ENCODE results near the gene RAF1. TPM values are rescaled to one million over a fixed set of nuclear protein-coding genes. Genes with fewer than 3 reads are reported as not detected.

The RAF1 gene
- total and polyA plus RNA-seq, 2 donors (not counting 1 experiment from before 2014, with no cell fraction given), result 84.3 to 126 TPM

DNA sequence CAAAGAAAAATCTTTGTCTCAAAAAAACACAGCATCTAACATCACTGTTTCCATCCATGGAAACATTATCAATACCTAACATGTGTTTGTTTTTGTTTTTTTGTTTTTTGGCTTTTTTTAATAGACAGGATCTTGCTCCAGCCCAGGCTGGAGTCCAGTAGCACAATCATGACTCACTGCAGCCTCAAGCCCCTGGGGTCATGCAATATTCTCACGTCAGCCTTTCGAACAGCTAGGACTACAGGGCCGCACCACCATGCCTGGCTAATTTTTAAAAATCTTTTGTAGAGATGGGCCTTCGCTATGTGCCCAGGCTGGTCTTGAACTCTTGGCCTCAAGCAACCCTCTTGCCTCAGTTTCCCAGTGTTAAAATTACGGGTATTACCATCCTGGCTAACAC lies 52.8 kb downstream of the RAF1 start:
- Histone ChIP-seq H4K20me1 (ENCODE audit: control insufficient read depth, insufficient read depth, low read length, poor library complexity, severe bottlenecking) (peaks cover 57% of the 10 kb centered on the region), H3K4me1 (ENCODE audit: control insufficient read depth in 2 of 2, insufficient read depth in 2 of 2, low read length in 2 of 2) (peaks cover 0 to 5% of the 10 kb centered on the region in 2 donors), H3K4me3 (ENCODE audit: control extremely low read depth in 1 of 5, extremely low read depth in 1 of 5, insufficient read depth in 1 of 5, low read depth in 2 of 5, low read length in 4 of 5) (no peak overlapping the region), H3K9me3 (ENCODE audit: control extremely low read depth in 1 of 3, control insufficient read depth in 2 of 3, insufficient read depth in 1 of 3, low read length in 2 of 3) (no peaks in the 10 kb centered on the region), H3K36me3 (replicated peaks in 1 of 2; ENCODE audit: control extremely low read depth in 1 of 2, control insufficient read depth in 1 of 2, extremely low read depth in 1 of 2, insufficient read depth in 2 of 2, low read length in 1 of 2) (peaks cover 13 to 67% of the 10 kb centered on the region in 2 experiments), H3K9ac (ENCODE audit: low read length) (no peak overlapping the region), H3K27ac (ENCODE audit: low read length in 2 of 2) (no peak overlapping the region), H3K4me2 (replicated peaks; ENCODE audit: low read depth, low read length, poor library complexity, severe bottlenecking) (no peak overlapping the region), H2AFZ (ENCODE audit: insufficient read depth, low read depth, low read length, poor library complexity, severe bottlenecking) (no peak overlapping the region), H3K79me2 (ENCODE audit: control insufficient read depth, insufficient read depth, low read length) (peaks cover 58% of the 10 kb centered on the region), H3K27me3 (replicated peaks in 1 of 4; ENCODE audit: control extremely low read depth in 1 of 4, control insufficient read depth in 3 of 4, insufficient read depth in 4 of 4, low read length in 3 of 4) (no peaks in the 10 kb centered on the region)
- Mint-ChIP-seq H3K27me3 (no peaks in the 10 kb centered on the region), H3K27ac (no peak overlapping the region), H3K4me1 (peaks cover 16% of the 10 kb centered on the region), H3K4me3 (no peak overlapping the region), H3K9me3 (ENCODE audit: insufficient read depth) (no peaks in the 10 kb centered on the region)
- ATAC-seq (ENCODE audit: low read depth) (no peak), DNase-seq (no peak)
- WGBS (ENCODE audit: insufficient coverage), result 71% methylated on average over 4 of the region's 5 CpGs
- intact Hi-C loops (cut with micrococcal nuclease), result no loop called here
- ChIA-PET POLR2A (no interaction called here), CTCF (no interaction called here)
- TF ChIP-seq, protein P1, sequence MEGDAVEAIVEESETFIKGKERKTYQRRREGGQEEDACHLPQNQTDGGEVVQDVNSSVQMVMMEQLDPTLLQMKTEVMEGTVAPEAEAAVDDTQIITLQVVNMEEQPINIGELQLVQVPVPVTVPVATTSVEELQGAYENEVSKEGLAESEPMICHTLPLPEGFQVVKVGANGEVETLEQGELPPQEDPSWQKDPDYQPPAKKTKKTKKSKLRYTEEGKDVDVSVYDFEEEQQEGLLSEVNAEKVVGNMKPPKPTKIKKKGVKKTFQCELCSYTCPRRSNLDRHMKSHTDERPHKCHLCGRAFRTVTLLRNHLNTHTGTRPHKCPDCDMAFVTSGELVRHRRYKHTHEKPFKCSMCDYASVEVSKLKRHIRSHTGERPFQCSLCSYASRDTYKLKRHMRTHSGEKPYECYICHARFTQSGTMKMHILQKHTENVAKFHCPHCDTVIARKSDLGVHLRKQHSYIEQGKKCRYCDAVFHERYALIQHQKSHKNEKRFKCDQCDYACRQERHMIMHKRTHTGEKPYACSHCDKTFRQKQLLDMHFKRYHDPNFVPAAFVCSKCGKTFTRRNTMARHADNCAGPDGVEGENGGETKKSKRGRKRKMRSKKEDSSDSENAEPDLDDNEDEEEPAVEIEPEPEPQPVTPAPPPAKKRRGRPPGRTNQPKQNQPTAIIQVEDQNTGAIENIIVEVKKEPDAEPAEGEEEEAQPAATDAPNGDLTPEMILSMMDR (IDR thresholded peaks at IDR 0.05), result no peak
- TF ChIP-seq EZH2 (IDR thresholded peaks at IDR 0.05; ENCODE audit: borderline replicate concordance, insufficient read depth, low read depth, low read length, poor library complexity, severe bottlenecking), result no peak

DNA sequence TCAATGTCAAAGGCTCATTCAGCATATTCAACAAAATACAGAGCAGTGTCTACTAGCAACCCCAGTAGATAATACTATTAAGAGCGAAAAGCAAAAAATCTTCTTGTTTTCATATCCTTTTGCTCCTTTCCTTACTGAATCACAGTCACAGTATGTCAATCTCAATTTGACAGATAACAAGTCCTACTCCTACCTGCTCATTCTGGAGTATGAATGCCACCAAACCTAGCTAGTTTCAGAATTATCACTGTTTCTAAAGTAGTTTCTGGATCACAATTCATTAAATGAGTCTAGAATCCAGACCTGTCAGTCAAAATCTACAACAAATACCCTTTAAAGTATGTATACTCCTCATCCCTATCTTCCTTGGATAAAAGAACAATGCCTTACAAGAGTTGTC lies 55.5 kb downstream of the RAF1 start:
- no peaks in the 10 kb centered on the region for H3K27me3 Mint-ChIP-seq
- intact Hi-C loops (cut with micrococcal nuclease), result loop anchor here (10.0 kb wide), 1 partner anchor 46 kb away; no protein-coding TSS in a partner anchor
- WGBS (ENCODE audit: insufficient coverage), result no CpG with 5 or more reads among the region's 1 CpG
- Histone ChIP-seq H4K20me1 (ENCODE audit: control insufficient read depth, insufficient read depth, low read length, poor library complexity, severe bottlenecking) (peaks cover 30% of the 10 kb centered on the region), H3K79me2 (ENCODE audit: control insufficient read depth, insufficient read depth, low read length) (peaks cover 35% of the 10 kb centered on the region), H2AFZ (ENCODE audit: insufficient read depth, low read depth, low read length, poor library complexity, severe bottlenecking) (no peak overlapping the region), H3K4me1 (ENCODE audit: control insufficient read depth in 2 of 2, insufficient read depth in 2 of 2, low read length in 2 of 2) (peaks cover 0 to under 1% of the 10 kb centered on the region in 2 donors), H3K27me3 (replicated peaks in 1 of 4; ENCODE audit: control extremely low read depth in 1 of 4, control insufficient read depth in 3 of 4, insufficient read depth in 4 of 4, low read length in 3 of 4) (no peaks in the 10 kb centered on the region), H3K4me2 (replicated peaks; ENCODE audit: low read depth, low read length, poor library complexity, severe bottlenecking) (no peak overlapping the region), H3K4me3 (ENCODE audit: control extremely low read depth in 1 of 5, extremely low read depth in 1 of 5, insufficient read depth in 1 of 5, low read depth in 2 of 5, low read length in 4 of 5) (no peak overlapping the region), H3K27ac (ENCODE audit: low read length in 2 of 2) (no peak overlapping the region), H3K9ac (ENCODE audit: low read length) (no peak overlapping the region), H3K36me3 (replicated peaks in 1 of 2; ENCODE audit: control extremely low read depth in 1 of 2, control insufficient read depth in 1 of 2, extremely low read depth in 1 of 2, insufficient read depth in 2 of 2, low read length in 1 of 2) (peaks cover 12 to 62% of the 10 kb centered on the region in 2 experiments), H3K9me3 (ENCODE audit: control extremely low read depth in 1 of 3, control insufficient read depth in 2 of 3, insufficient read depth in 1 of 3, low read length in 2 of 3) (no peaks in the 10 kb centered on the region)
- H3K4me1 Mint-ChIP-seq, result peaks cover 5% of the 10 kb centered on the region
- ATAC-seq (ENCODE audit: low read depth) (no peak), DNase-seq (no peak)
- TF ChIP-seq EZH2 (IDR thresholded peaks at IDR 0.05; ENCODE audit: borderline replicate concordance, insufficient read depth, low read depth, low read length, poor library complexity, severe bottlenecking), result no peak
- TF ChIP-seq, protein P1 (IDR thresholded peaks at IDR 0.05), result no peak
- H3K27ac Mint-ChIP-seq, result no peak overlapping the region
- CTCF ChIA-PET, result no interaction called here
- H3K9me3 Mint-ChIP-seq (ENCODE audit: insufficient read depth), result no peaks in the 10 kb centered on the region
- no peak overlapping the region for H3K4me3 Mint-ChIP-seq
- POLR2A ChIA-PET, result no interaction called here

Measured in B cell (primary cell).